ENCODE data around the gene ADAR.

The ADAR gene

GRCh38 chr1:154578058-154578418 is 29.9 kb downstream of the ADAR start:
- H3K27me3 ChIP-seq (ENCODE audit: insufficient read depth, low read length), result no peaks in the 10 kb centered on the region
- H3K4me3 ChIP-seq (ENCODE audit: low read length), result no peak overlapping the region
- H3K36me3 ChIP-seq (ENCODE audit: insufficient read depth, low read length), result peaks cover 53% of the 10 kb centered on the region
- H3K27ac ChIP-seq (ENCODE audit: low read depth, low read length), result no peak overlapping the region
- WGBS, result 89% methylated on average over 6 of the region's 6 CpGs
- H3K4me1 ChIP-seq (ENCODE audit: insufficient read depth, low read length), result no peaks in the 10 kb centered on the region
- no peak overlapping the region for H3K9ac ChIP-seq (ENCODE audit: low read depth, low read length)
- H3K9me3 ChIP-seq (ENCODE audit: insufficient read depth, low read depth, low read length), result no peaks in the 10 kb centered on the region

GRCh38 chr1:154577346-154578057 is 30.5 kb downstream of the ADAR start:
- WGBS, result 92% methylated on average over 7 of the region's 7 CpGs
- Histone ChIP-seq H3K27me3 (ENCODE audit: insufficient read depth, low read length) (no peaks in the 10 kb centered on the region), H3K4me3 (ENCODE audit: low read length) (no peak overlapping the region), H3K9ac (ENCODE audit: low read depth, low read length) (no peak overlapping the region), H3K9me3 (ENCODE audit: insufficient read depth, low read depth, low read length) (no peaks in the 10 kb centered on the region), H3K36me3 (ENCODE audit: insufficient read depth, low read length) (peaks cover 48% of the 10 kb centered on the region), H3K4me1 (ENCODE audit: insufficient read depth, low read length) (0 out of 2 replicates have a peak, but pooled peaks cover 3% of the 10 kb centered on the region), H3K27ac (ENCODE audit: low read depth, low read length) (no peak overlapping the region)

GRCh38 chr1:154575951-154576566 is 31.9 kb downstream of the ADAR start:
- no peak overlapping the region for H3K27ac ChIP-seq (ENCODE audit: low read depth, low read length)
- 0 out of 2 replicates have a peak, but pooled peaks cover 6% of the 10 kb centered on the region for H3K4me1 ChIP-seq (ENCODE audit: insufficient read depth, low read length)
- H3K27me3 ChIP-seq (ENCODE audit: insufficient read depth, low read length), result no peaks in the 10 kb centered on the region
- H3K9ac ChIP-seq (ENCODE audit: low read depth, low read length), result no peak overlapping the region
- 94% methylated on average over 6 of the region's 8 CpGs for WGBS
- H3K4me3 ChIP-seq (ENCODE audit: low read length), result no peak overlapping the region
- no peaks in the 10 kb centered on the region for H3K9me3 ChIP-seq (ENCODE audit: insufficient read depth, low read depth, low read length)
- peaks cover 35% of the 10 kb centered on the region for H3K36me3 ChIP-seq (ENCODE audit: insufficient read depth, low read length)

GRCh38 chr1:154575147-154575927 is 32.6 kb downstream of the ADAR start:
- WGBS, result 87% methylated on average over 10 of the region's 10 CpGs
- no peak overlapping the region for H3K4me3 ChIP-seq (ENCODE audit: low read length)
- H3K36me3 ChIP-seq (ENCODE audit: insufficient read depth, low read length), result peaks cover 28% of the 10 kb centered on the region
- H3K9ac ChIP-seq (ENCODE audit: low read depth, low read length), result no peak overlapping the region
- H3K27ac ChIP-seq (ENCODE audit: low read depth, low read length), result no peak overlapping the region
- H3K9me3 ChIP-seq (ENCODE audit: insufficient read depth, low read depth, low read length), result no peaks in the 10 kb centered on the region
- no peaks in the 10 kb centered on the region for H3K27me3 ChIP-seq (ENCODE audit: insufficient read depth, low read length)
- H3K4me1 ChIP-seq (ENCODE audit: insufficient read depth, low read length), result 0 out of 2 replicates have a peak, but pooled peaks cover 6% of the 10 kb centered on the region

GRCh38 chr1:154574716-154575115 is 33.3 kb downstream of the ADAR start:
- Histone ChIP-seq H3K36me3 (ENCODE audit: insufficient read depth, low read length) (peaks cover 22% of the 10 kb centered on the region), H3K9me3 (ENCODE audit: insufficient read depth, low read depth, low read length) (no peaks in the 10 kb centered on the region), H3K27ac (ENCODE audit: low read depth, low read length) (no peak overlapping the region), H3K27me3 (ENCODE audit: insufficient read depth, low read length) (no peaks in the 10 kb centered on the region), H3K4me1 (ENCODE audit: insufficient read depth, low read length) (0 out of 2 replicates have a peak, but pooled peaks cover 6% of the 10 kb centered on the region), H3K9ac (ENCODE audit: low read depth, low read length) (no peak overlapping the region), H3K4me3 (ENCODE audit: low read length) (no peak overlapping the region)
- 68% methylated on average over 6 of the region's 7 CpGs for WGBS

GRCh38 chr1:154573168-154573510 is 34.8 kb downstream of the ADAR start:
- peaks cover 6% of the 10 kb centered on the region; the same call in 1 of the 2 replicates for H3K27me3 ChIP-seq (ENCODE audit: insufficient read depth, low read length)
- H3K4me1 ChIP-seq (ENCODE audit: insufficient read depth, low read length), result peaks cover 11% of the 10 kb centered on the region; the same call in 1 of the 2 replicates
- 93% methylated on average over 3 of the region's 3 CpGs for WGBS
- H3K36me3 ChIP-seq (ENCODE audit: insufficient read depth, low read length), result peaks cover 6% of the 10 kb centered on the region
- no peak overlapping the region for H3K9ac ChIP-seq (ENCODE audit: low read depth, low read length)
- no peak overlapping the region for H3K4me3 ChIP-seq (ENCODE audit: low read length)
- no peak overlapping the region for H3K27ac ChIP-seq (ENCODE audit: low read depth, low read length)
- no peaks in the 10 kb centered on the region for H3K9me3 ChIP-seq (ENCODE audit: insufficient read depth, low read depth, low read length)

- no peak overlapping the region for H3K4me3 ChIP-seq (ENCODE audit: low read length)
- H3K9me3 ChIP-seq (ENCODE audit: insufficient read depth, low read depth, low read length), result no peaks in the 10 kb centered on the region
- H3K27me3 ChIP-seq (ENCODE audit: insufficient read depth, low read length), result peaks cover 6% of the 10 kb centered on the region; the same call in 1 of the 2 replicates
- no peak overlapping the region for H3K27ac ChIP-seq (ENCODE audit: low read depth, low read length)
- H3K36me3 ChIP-seq (ENCODE audit: insufficient read depth, low read length), result 0 out of 2 replicates have a peak, but pooled peaks cover under 1% of the 10 kb centered on the region
- H3K4me1 ChIP-seq (ENCODE audit: insufficient read depth, low read length), result peaks cover 11% of the 10 kb centered on the region; the same call in 1 of the 2 replicates
- H3K9ac ChIP-seq (ENCODE audit: low read depth, low read length), result no peak overlapping the region
- 83% methylated on average over 10 of the region's 10 CpGs for WGBS
These were observed 35.4 kb downstream of the ADAR start for GRCh38 chr1:154572468-154573167.

- 94% methylated on average over 29 of the region's 29 CpGs for WGBS
- H3K9ac ChIP-seq (ENCODE audit: low read depth, low read length), result no peak overlapping the region
- no peaks in the 10 kb centered on the region for H3K9me3 ChIP-seq (ENCODE audit: insufficient read depth, low read depth, low read length)
- peaks cover 6% of the 10 kb centered on the region; the same call in 1 of the 2 replicates for H3K27me3 ChIP-seq (ENCODE audit: insufficient read depth, low read length)
- H3K27ac ChIP-seq (ENCODE audit: low read depth, low read length), result no peak overlapping the region
- H3K36me3 ChIP-seq (ENCODE audit: insufficient read depth, low read length), result no peaks in the 10 kb centered on the region
- H3K4me3 ChIP-seq (ENCODE audit: low read length), result no peak overlapping the region
- peaks cover 14% of the 10 kb centered on the region for H3K4me1 ChIP-seq (ENCODE audit: insufficient read depth, low read length)
These were observed 36.1 kb downstream of the ADAR start for GRCh38 chr1:154571964-154572288.

- no peaks in the 10 kb centered on the region for H3K36me3 ChIP-seq (ENCODE audit: insufficient read depth, low read length)
These were observed 36.6 kb downstream of the ADAR start for GRCh38 chr1:154571244-154571963.

GRCh38 chr1:154568157-154568815 is 39.7 kb downstream of the ADAR start:
- no peaks in the 10 kb centered on the region for H3K36me3 ChIP-seq (ENCODE audit: insufficient read depth, low read length)
- peaks cover 6% of the 10 kb centered on the region; the same call in 1 of the 2 replicates for H3K27me3 ChIP-seq (ENCODE audit: insufficient read depth, low read length)
- H3K4me1 ChIP-seq (ENCODE audit: insufficient read depth, low read length), result peaks cover 19% of the 10 kb centered on the region
- no peak overlapping the region; the same call in 1 of the 2 replicates for H3K27ac ChIP-seq (ENCODE audit: low read depth, low read length)
- H3K9me3 ChIP-seq (ENCODE audit: insufficient read depth, low read depth, low read length), result no peaks in the 10 kb centered on the region
- H3K9ac ChIP-seq (ENCODE audit: low read depth, low read length), result 0 out of 2 replicates have a peak overlapping the region, but pooled peaks have one; percentile 45
- 54% methylated on average over 17 of the region's 17 CpGs for WGBS
- H3K4me3 ChIP-seq (ENCODE audit: low read length), result peak overlapping the region; percentile 70

More at GRCh38 chr1:154571244-154571963, 36.6 kb downstream of the ADAR start:
- H3K4me1 ChIP-seq (ENCODE audit: insufficient read depth, low read length), result peaks cover 19% of the 10 kb centered on the region
- no peaks in the 10 kb centered on the region for H3K9me3 ChIP-seq (ENCODE audit: insufficient read depth, low read depth, low read length)
- H3K27me3 ChIP-seq (ENCODE audit: insufficient read depth, low read length), result peaks cover 6% of the 10 kb centered on the region; the same call in 1 of the 2 replicates
- no peak overlapping the region for H3K4me3 ChIP-seq (ENCODE audit: low read length)
- 95% methylated on average over 59 of the region's 59 CpGs for whole genome bisulfite sequencing
- no peak overlapping the region for H3K9ac ChIP-seq (ENCODE audit: low read depth, low read length)
- no peak overlapping the region for H3K27ac ChIP-seq (ENCODE audit: low read depth, low read length)

All from HUES64 (cell line).